SK-N-SH treated with all-trans-retinoic acid at 6 μM for 48 hours (cell line): ENCODE measurements around the gene CCDC102A.

ENCODE experiments used
- ATAC-seq: fragments of 200-7000 bp; cut with Tn5 transposase; 3 replicates; pipeline ENCODE4 v1.9.1; 2020; ENCODE audit warnings: mild to moderate bottlenecking, moderate library complexity
- BACH2 ChIP-seq: fragments of 250-450 bp; sonication (Bioruptor Pico); IDR thresholded peaks from 2 replicates; pipeline ENCODE4 v1.9.0; 2021; ENCODE audit warnings: mild to moderate bottlenecking, borderline replicate concordance
- CREB5 ChIP-seq: fragments of 250-450 bp; sonication (Bioruptor Pico); IDR thresholded peaks from 2 replicates; pipeline ENCODE4 v1.5.1; 2020; ENCODE audit warnings: low read depth, mild to moderate bottlenecking, moderate library complexity
- CSDC2 ChIP-seq: fragments of 250-450 bp; sonication (Bioruptor Pico); IDR thresholded peaks from 2 replicates; pipeline ENCODE4 v1.5.0; 2020; ENCODE audit warnings: mild to moderate bottlenecking, moderate library complexity
- GLIS3 ChIP-seq: fragments of 250-450 bp; sonication (Bioruptor Pico); IDR thresholded peaks from 2 replicates; pipeline ENCODE4 v1.5.0; 2020; ENCODE audit warnings: mild to moderate bottlenecking, moderate library complexity
- ISL1 ChIP-seq: fragments of 250-450 bp; sonication (Bioruptor Pico); IDR thresholded peaks from 2 replicates; pipeline ENCODE4 v2.1.2; 2022; ENCODE audit warnings: mild to moderate bottlenecking, moderate library complexity
- OSR1 ChIP-seq: fragments of 250-450 bp; sonication (Bioruptor Pico); IDR thresholded peaks from 2 replicates; pipeline ENCODE4 v1.8.0; 2022; ENCODE audit warnings: moderate library complexity, mild to moderate bottlenecking, inconsistent platforms
- PPARA ChIP-seq: fragments of 250-450 bp; sonication (Bioruptor Pico); IDR thresholded peaks from 2 replicates; pipeline ENCODE4 v1.5.0; 2020; ENCODE audit warnings: mild to moderate bottlenecking, borderline replicate concordance
- RARB ChIP-seq: fragments of 250-450 bp; sonication (Bioruptor Pico); IDR thresholded peaks from 2 replicates; pipeline ENCODE4 v1.8.0; 2021; ENCODE audit warnings: mild to moderate bottlenecking, moderate library complexity
- SNAI2 ChIP-seq: fragments of 250-450 bp; sonication (Bioruptor Pico); IDR thresholded peaks from 2 replicates; pipeline ENCODE4 v1.5.0; 2020; ENCODE audit warnings: mild to moderate bottlenecking, moderate library complexity
- TCF4 ChIP-seq: fragments of 250-450 bp; sonication (Bioruptor Pico); IDR thresholded peaks from 2 replicates; pipeline ENCODE4 v1.8.0; 2021; ENCODE audit warnings: mild to moderate bottlenecking, moderate library complexity, borderline replicate concordance
- TOX ChIP-seq: fragments of 250-450 bp; sonication (Bioruptor Pico); IDR thresholded peaks from 2 replicates; pipeline ENCODE4 v1.8.0; 2021; ENCODE audit warnings: mild to moderate bottlenecking, moderate library complexity, borderline replicate concordance
- ZC3H10 ChIP-seq: fragments of 250-450 bp; sonication (Bioruptor Pico); IDR thresholded peaks from 2 replicates; pipeline ENCODE4 v1.5.1; 2021; ENCODE audit warnings: mild to moderate bottlenecking, moderate library complexity
- ZFP3 ChIP-seq: fragments of 250-450 bp; sonication (Bioruptor Pico); IDR thresholded peaks from 2 replicates; pipeline ENCODE4 v1.5.0; 2020; ENCODE audit warnings: mild to moderate bottlenecking, moderate library complexity
- ZFP30 ChIP-seq: fragments of 450-650 bp; formaldehyde crosslinking; IDR thresholded peaks from 2 replicates; pipeline ENCODE4 v1.5.0; 2022; ENCODE audit warnings: mild to moderate bottlenecking, moderate library complexity
- ZNF565 ChIP-seq: fragments of 450-650 bp; formaldehyde crosslinking; conservative IDR thresholded peaks from 2 replicates; pipeline ENCODE4 v1.5.0; 2020; ENCODE audit warnings: low read depth, mild to moderate bottlenecking, moderate library complexity
- ZNF8 ChIP-seq: fragments of 450-650 bp; formaldehyde crosslinking; IDR thresholded peaks from 2 replicates; pipeline ENCODE4 v1.5.0; 2020; ENCODE audit warnings: mild to moderate bottlenecking, moderate library complexity
- TF ChIP-seq, protein P1 (sequence below): fragments of 250-450 bp; sonication (Bioruptor Pico); IDR thresholded peaks from 2 replicates; pipeline ENCODE4 v1.5.1; 2021; ENCODE audit warnings: mild to moderate bottlenecking, moderate library complexity
- TF ChIP-seq, protein P2 (sequence below): fragments of 250-450 bp; sonication (Bioruptor Pico); IDR thresholded peaks from 2 replicates; pipeline ENCODE4 v1.5.0; 2020; ENCODE audit warnings: mild to moderate bottlenecking, moderate library complexity
- TF ChIP-seq, protein P3 (sequence below): fragments of 250-450 bp; sonication (Bioruptor Pico); IDR thresholded peaks from 2 replicates; pipeline ENCODE4 v1.8.0; 2021; ENCODE audit warnings: low read depth, mild to moderate bottlenecking, moderate library complexity, borderline replicate concordance
- TF ChIP-seq, protein P4 (sequence below): fragments of 250-450 bp; sonication (Bioruptor Pico); IDR thresholded peaks from 2 replicates; pipeline ENCODE4 v1.8.0; 2020; ENCODE audit warnings: mild to moderate bottlenecking, moderate library complexity, borderline replicate concordance

The CCDC102A gene

GRCh38 chr16:57525761-57526160 lies 10.6 kb downstream of the CCDC102A start:
- TF ChIP-seq BACH2 (CRISPR knock-in tag) (no peak), ZNF565 (no peak), RARB (CRISPR knock-in tag) (no peak), TCF4 (no peak), ZNF8 (CRISPR knock-in tag) (no peak), CREB5 (CRISPR knock-in tag) (no peak), CSDC2 (CRISPR knock-in tag) (no peak), TOX (CRISPR knock-in tag) (no peak)
- TF ChIP-seq, protein P1, sequence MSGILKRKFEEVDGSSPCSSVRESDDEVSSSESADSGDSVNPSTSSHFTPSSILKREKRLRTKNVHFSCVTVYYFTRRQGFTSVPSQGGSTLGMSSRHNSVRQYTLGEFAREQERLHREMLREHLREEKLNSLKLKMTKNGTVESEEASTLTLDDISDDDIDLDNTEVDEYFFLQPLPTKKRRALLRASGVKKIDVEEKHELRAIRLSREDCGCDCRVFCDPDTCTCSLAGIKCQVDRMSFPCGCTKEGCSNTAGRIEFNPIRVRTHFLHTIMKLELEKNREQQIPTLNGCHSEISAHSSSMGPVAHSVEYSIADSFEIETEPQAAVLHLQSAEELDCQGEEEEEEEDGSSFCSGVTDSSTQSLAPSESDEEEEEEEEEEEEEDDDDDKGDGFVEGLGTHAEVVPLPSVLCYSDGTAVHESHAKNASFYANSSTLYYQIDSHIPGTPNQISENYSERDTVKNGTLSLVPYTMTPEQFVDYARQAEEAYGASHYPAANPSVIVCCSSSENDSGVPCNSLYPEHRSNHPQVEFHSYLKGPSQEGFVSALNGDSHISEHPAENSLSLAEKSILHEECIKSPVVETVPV (CRISPR knock-in tag), result no peak
- TF ChIP-seq, protein P2, sequence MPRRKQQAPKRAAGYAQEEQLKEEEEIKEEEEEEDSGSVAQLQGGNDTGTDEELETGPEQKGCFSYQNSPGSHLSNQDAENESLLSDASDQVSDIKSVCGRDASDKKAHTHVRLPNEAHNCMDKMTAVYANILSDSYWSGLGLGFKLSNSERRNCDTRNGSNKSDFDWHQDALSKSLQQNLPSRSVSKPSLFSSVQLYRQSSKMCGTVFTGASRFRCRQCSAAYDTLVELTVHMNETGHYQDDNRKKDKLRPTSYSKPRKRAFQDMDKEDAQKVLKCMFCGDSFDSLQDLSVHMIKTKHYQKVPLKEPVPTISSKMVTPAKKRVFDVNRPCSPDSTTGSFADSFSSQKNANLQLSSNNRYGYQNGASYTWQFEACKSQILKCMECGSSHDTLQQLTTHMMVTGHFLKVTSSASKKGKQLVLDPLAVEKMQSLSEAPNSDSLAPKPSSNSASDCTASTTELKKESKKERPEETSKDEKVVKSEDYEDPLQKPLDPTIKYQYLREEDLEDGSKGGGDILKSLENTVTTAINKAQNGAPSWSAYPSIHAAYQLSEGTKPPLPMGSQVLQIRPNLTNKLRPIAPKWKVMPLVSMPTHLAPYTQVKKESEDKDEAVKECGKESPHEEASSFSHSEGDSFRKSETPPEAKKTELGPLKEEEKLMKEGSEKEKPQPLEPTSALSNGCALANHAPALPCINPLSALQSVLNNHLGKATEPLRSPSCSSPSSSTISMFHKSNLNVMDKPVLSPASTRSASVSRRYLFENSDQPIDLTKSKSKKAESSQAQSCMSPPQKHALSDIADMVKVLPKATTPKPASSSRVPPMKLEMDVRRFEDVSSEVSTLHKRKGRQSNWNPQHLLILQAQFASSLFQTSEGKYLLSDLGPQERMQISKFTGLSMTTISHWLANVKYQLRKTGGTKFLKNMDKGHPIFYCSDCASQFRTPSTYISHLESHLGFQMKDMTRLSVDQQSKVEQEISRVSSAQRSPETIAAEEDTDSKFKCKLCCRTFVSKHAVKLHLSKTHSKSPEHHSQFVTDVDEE (CRISPR knock-in tag), result no peak
- TF ChIP-seq, protein P3, sequence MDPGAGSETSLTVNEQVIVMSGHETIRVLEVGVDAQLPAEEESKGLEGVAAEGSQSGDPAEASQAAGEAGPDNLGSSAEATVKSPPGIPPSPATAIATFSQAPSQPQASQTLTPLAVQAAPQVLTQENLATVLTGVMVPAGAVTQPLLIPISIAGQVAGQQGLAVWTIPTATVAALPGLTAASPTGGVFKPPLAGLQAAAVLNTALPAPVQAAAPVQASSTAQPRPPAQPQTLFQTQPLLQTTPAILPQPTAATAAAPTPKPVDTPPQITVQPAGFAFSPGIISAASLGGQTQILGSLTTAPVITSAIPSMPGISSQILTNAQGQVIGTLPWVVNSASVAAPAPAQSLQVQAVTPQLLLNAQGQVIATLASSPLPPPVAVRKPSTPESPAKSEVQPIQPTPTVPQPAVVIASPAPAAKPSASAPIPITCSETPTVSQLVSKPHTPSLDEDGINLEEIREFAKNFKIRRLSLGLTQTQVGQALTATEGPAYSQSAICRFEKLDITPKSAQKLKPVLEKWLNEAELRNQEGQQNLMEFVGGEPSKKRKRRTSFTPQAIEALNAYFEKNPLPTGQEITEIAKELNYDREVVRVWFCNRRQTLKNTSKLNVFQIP (CRISPR knock-in tag), result no peak
- TF ChIP-seq, protein P4, sequence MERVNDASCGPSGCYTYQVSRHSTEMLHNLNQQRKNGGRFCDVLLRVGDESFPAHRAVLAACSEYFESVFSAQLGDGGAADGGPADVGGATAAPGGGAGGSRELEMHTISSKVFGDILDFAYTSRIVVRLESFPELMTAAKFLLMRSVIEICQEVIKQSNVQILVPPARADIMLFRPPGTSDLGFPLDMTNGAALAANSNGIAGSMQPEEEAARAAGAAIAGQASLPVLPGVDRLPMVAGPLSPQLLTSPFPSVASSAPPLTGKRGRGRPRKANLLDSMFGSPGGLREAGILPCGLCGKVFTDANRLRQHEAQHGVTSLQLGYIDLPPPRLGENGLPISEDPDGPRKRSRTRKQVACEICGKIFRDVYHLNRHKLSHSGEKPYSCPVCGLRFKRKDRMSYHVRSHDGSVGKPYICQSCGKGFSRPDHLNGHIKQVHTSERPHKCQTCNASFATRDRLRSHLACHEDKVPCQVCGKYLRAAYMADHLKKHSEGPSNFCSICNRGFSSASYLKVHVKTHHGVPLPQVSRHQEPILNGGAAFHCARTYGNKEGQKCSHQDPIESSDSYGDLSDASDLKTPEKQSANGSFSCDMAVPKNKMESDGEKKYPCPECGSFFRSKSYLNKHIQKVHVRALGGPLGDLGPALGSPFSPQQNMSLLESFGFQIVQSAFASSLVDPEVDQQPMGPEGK (CRISPR knock-in tag), result no peak
- no peak for ATAC-seq

GRCh38 chr16:57522960-57523359 lies 13.4 kb downstream of the CCDC102A start:
- no peak for ATAC-seq
- TF ChIP-seq TOX (CRISPR knock-in tag) (no peak), SNAI2 (CRISPR knock-in tag) (no peak), CSDC2 (CRISPR knock-in tag) (no peak), TCF4 (no peak), ZFP30 (CRISPR knock-in tag) (no peak), BACH2 (CRISPR knock-in tag) (no peak), OSR1 (no peak), GLIS3 (CRISPR knock-in tag) (no peak), ISL1 (CRISPR knock-in tag) (no peak), ZFP3 (CRISPR knock-in tag) (no peak), PPARA (CRISPR knock-in tag) (no peak), ZC3H10 (CRISPR knock-in tag) (no peak)
- TF ChIP-seq, protein P4 (CRISPR knock-in tag), result no peak
- TF ChIP-seq, protein P2 (CRISPR knock-in tag), result no peak
- TF ChIP-seq, all 23 proteins: peak for 0
